ENCODE data around the gene IRS1. TPM values are rescaled to one million over a fixed set of nuclear protein-coding genes. Genes with fewer than 3 reads are reported as not detected.

The IRS1 gene
- total RNA-seq, 1 experiment from 2014 or later, result 15.0 TPM

DNA sequence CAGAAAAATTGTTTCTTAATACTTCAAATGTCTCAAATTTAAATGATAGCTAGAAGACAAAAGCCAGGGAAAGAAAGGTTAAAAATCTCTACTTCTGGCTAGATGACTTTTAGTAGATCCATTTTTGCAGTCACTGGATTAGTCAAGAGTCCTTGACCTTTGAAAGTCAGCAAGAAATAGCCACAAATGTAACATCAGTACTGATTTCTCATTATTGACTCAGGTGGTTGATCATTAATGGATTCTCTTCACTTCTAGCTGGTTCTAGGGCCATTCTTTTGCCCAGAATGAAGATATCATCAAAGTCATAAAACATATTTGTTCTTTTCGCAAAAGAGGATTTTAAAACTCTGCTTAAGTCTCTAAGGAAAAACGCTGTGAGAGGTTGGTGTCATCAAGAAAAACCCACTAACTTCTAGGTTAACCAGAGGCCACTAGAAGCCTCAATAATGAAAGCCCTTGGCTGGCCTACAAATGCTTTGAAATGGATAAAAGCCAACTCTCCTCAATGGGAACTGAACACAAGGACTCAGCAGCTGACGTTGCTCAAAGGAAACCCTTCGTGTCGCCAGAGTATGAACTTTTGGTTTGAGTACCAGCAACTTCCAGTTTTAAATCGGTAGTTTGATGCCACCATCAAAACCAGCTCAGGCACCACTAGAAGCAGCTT is 66.3 kb downstream of the IRS1 start:
- H3K27ac ChIP-seq (ENCODE audit: insufficient read length, low read depth, low read length), result no peak overlapping the region

More for the DNA sequence above, 66.3 kb downstream of the IRS1 start:
- H3K4me1 ChIP-seq (ENCODE audit: insufficient read depth, low read length), result no peaks in the 10 kb centered on the region
- TF ChIP-seq CTCF (conservative IDR thresholded peaks at IDR 0.05), result no peak
- no peak overlapping the region for H2AFZ ChIP-seq (ENCODE audit: low read length)
- no peak overlapping the region for H2BK20ac ChIP-seq (ENCODE audit: low read depth, low read length, poor library complexity, severe bottlenecking)
- no peak overlapping the region for H2AK5ac ChIP-seq (ENCODE audit: insufficient read length, low read length)
- no peak overlapping the region for H2BK12ac ChIP-seq (ENCODE audit: insufficient read length, low read depth, low read length)
- WGBS (ENCODE audit: extremely low coverage, insufficient read length, low lambda C conversion rate), result no CpG with 5 or more reads among the region's 6 CpGs
- no peak for DNase-seq
- H4K8ac ChIP-seq (replicated peaks; ENCODE audit: insufficient read length, low read depth, low read length), result no peak overlapping the region
- H3K79me2 ChIP-seq (ENCODE audit: insufficient read depth, low read length), result no peaks in the 10 kb centered on the region
- no peaks in the 10 kb centered on the region for H4K20me1 ChIP-seq (ENCODE audit: control insufficient read depth, insufficient read depth, insufficient read length)
- H3T11ph ChIP-seq (ENCODE audit: low read length), result no peak overlapping the region
- no peaks in the 10 kb centered on the region for H3K9me3 ChIP-seq (ENCODE audit: control insufficient read depth, low read depth, low read length)
- H4K5ac ChIP-seq (ENCODE audit: insufficient read length, low read depth, low read length), result no peak overlapping the region
- no peak overlapping the region for H3K4ac ChIP-seq (ENCODE audit: low read depth, low read length)
- Mint-ChIP-seq H3K4me3 (no peak overlapping the region), H3K9me3 (no peaks in the 10 kb centered on the region), H3K4me1 (peaks cover 6 to 7% of the 10 kb centered on the region in 2 experiments; a peak in 2 of 4 replicates), H3K27me3 (ENCODE audit: low read depth) (no peaks in the 10 kb centered on the region), H3K36me3 (ENCODE audit: insufficient read depth in 1 of 3, low read depth in 3 of 3) (peaks cover 0 to 7% (median 5%) of the 10 kb centered on the region in 3 experiments; a peak in 4 of 7 replicates), H3K27ac (no peak overlapping the region)
- H3K23ac ChIP-seq (ENCODE audit: insufficient read length, low read depth, low read length), result no peak overlapping the region
- no peak overlapping the region for H3K4me2 ChIP-seq (ENCODE audit: insufficient read depth, insufficient read length, low read length)
- H3K18ac ChIP-seq (ENCODE audit: insufficient read length, low read depth, low read length), result no peak overlapping the region
- no peaks in the 10 kb centered on the region for H3K79me1 ChIP-seq (ENCODE audit: insufficient read depth, low read depth, low read length, poor library complexity, severe bottlenecking)
- H2BK120ac ChIP-seq (ENCODE audit: low read depth, low read length, poor library complexity, severe bottlenecking), result no peak overlapping the region
- no peaks in the 10 kb centered on the region for H3K27me3 ChIP-seq (ENCODE audit: insufficient read depth, low read length)
- H3K14ac ChIP-seq (ENCODE audit: insufficient read depth, low read length), result no peak overlapping the region
- H2BK5ac ChIP-seq (ENCODE audit: insufficient read length, low read length), result no peak overlapping the region
- no peak overlapping the region for H3K9ac ChIP-seq (ENCODE audit: extremely low read depth, insufficient read length, low read length)
- H3K23me2 ChIP-seq (ENCODE audit: insufficient read length, low read depth, low read length, poor library complexity, severe bottlenecking), result no peaks in the 10 kb centered on the region
- H2BK15ac ChIP-seq (ENCODE audit: low read depth, low read length), result no peak overlapping the region
- no peak overlapping the region for H3K56ac ChIP-seq (ENCODE audit: insufficient read length, low read depth, low read length)
- H4K91ac ChIP-seq (ENCODE audit: insufficient read length, low read depth, low read length), result no peak overlapping the region

Data from H9 (cell line).